ENCODE data around the gene FAM171A1. TPM values are rescaled to one million over a fixed set of nuclear protein-coding genes. Genes with fewer than 3 reads are reported as not detected.
"Not testable (repeated sequence)": the region's sequence is repeated elsewhere in the genome, so short reads cannot be mapped to it uniquely, and the experiment has no call there.

FAM171A1 gene
- polyA plus RNA-seq, 4 donors, result 9.2 to 28.4 (median 18.2) TPM

DNA sequence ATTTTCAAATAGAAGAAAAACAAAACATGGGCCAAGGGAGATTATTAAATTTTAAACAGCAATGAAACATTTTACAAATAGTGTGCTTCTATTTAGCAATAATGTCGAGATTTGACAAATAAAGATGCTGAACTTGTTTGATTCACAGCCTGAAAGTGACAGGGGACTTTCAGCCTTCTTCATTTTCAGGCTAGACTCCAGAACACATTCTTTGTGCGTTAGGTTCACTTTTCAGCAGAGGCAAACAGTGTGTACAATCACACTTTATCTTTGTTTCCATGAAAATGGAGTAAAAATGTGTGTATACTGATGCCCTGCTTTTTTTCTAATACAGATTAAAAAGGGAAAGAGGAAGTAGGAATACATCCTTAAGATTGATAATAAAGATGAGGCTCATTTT lies 35.6 kb downstream of the FAM171A1 start:
- no peak overlapping the region for H3K4me3 ChIP-seq (ENCODE audit: low read depth in 1 of 3, low read length in 3 of 3)
- H3K4me1 ChIP-seq (ENCODE audit: control insufficient read depth in 3 of 3, insufficient read depth in 2 of 3, low read depth in 1 of 3, low read length in 2 of 3), result peaks cover 2 to 27% (median 2%) of the 10 kb centered on the region in 3 donors
- 29 to 39% (median 31%) methylated on average over 2 of the region's 2 CpGs for WGBS, 3 donors
- H3K9me3 ChIP-seq (ENCODE audit: control insufficient read depth in 2 of 2, insufficient read depth in 1 of 2, low read depth in 1 of 2, low read length in 1 of 2), result no peaks in the 10 kb centered on the region
- no peaks in the 10 kb centered on the region for H3K27me3 ChIP-seq (ENCODE audit: control insufficient read depth in 3 of 3, insufficient read depth in 3 of 3, low read length in 3 of 3)
- FAIRE-seq (no peak), DNase-seq (no peak)
- H3K36me3 ChIP-seq (ENCODE audit: control insufficient read depth in 3 of 3, insufficient read depth in 2 of 3, low read depth in 1 of 3, low read length in 3 of 3), result no peaks in the 10 kb centered on the region
- peak overlapping the region in 1 of 3 donors; percentile 18 for H3K27ac ChIP-seq (ENCODE audit: low read depth in 1 of 3, low read length in 2 of 3)

DNA sequence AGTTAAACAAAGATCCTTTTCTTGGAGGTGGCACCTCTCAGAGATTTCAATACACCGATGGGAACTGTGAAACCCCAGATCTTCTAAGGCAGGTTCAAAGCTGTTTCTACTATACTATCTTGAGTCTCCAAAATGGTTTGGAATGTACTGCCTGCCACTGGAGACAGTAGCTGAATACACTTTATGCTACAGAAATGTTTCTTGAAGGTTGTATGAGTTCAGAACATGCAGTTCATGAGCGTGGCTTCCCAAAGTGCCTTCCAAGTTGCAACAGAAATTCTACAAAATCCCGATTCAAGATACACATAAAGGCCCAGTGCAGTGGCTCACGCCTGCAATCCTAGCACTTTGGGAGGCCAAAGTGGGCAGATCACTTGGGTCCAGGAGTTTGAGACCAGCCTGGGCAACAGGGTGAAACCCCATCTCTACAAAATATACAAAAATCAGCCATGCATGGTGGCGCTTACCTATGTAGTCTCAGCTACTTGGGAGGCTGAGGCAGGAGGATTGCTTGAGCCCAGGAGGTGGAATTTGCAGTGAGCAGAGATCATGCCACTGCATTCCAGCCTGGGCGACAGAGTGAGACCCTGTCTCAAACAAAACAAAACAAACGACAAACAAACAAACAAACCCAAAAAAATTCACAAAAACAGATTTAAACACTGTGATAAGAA lies 36.3 kb downstream of the FAM171A1 start:
- DNase-seq (no peak), FAIRE-seq (no peak)
- 78 to 79% (median 78%) methylated on average over 7 of the region's 7 CpGs for WGBS, 3 donors
- Histone ChIP-seq H3K27ac (ENCODE audit: low read depth in 1 of 3, low read length in 2 of 3) (peak overlapping the region in 2 of 3 donors; percentile 33 to 58), H3K36me3 (ENCODE audit: control insufficient read depth in 3 of 3, insufficient read depth in 2 of 3, low read depth in 1 of 3, low read length in 3 of 3) (no peaks in the 10 kb centered on the region), H3K27me3 (ENCODE audit: control insufficient read depth in 3 of 3, insufficient read depth in 3 of 3, low read length in 3 of 3) (no peaks in the 10 kb centered on the region), H3K9me3 (ENCODE audit: control insufficient read depth in 2 of 2, insufficient read depth in 1 of 2, low read depth in 1 of 2, low read length in 1 of 2) (no peaks in the 10 kb centered on the region), H3K4me3 (ENCODE audit: low read depth in 1 of 3, low read length in 3 of 3) (no peak overlapping the region), H3K4me1 (ENCODE audit: control insufficient read depth in 3 of 3, insufficient read depth in 2 of 3, low read depth in 1 of 3, low read length in 2 of 3) (peaks cover 2 to 27% (median 2%) of the 10 kb centered on the region in 3 donors)

DNA sequence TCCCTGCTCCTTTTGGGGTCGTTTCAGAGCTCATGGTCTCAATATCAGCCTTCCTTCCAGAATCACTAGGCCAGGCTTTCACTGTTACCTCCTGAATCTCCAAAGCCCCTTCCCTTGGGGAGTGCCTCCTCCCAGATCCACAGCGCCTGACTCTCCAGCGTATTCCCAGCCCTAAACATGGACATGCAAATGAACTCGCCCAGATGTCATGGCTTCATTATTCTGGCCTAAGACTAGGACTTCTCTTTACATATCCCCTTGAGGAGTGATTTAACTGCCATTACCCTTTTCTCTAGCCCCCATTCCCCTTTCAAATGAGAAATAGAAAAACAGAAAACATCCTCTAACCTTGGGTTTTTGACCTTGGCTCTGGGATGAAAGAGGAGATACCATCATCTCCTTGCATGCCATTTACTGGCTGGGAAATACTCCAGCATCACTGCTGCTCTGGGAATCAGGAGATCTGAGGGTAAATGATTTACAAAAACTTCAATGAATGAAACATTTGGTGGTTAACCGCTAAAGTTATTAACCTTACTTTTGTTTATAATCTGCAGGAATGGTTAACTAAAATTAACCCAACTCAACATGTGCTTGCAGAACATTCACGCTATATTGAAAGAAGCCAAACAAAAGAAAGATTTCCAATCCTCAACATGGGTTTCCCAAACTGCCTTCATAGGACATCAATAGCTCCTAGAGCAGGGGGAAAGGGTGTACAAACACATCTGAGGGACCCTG lies 37.0 kb downstream of the FAM171A1 start:
- DNase-seq (peak in 1 of 2 donors; percentile 57), FAIRE-seq (no peak)
- Histone ChIP-seq H3K27me3 (ENCODE audit: control insufficient read depth in 3 of 3, insufficient read depth in 3 of 3, low read length in 3 of 3) (no peaks in the 10 kb centered on the region), H3K9me3 (ENCODE audit: control insufficient read depth in 2 of 2, insufficient read depth in 1 of 2, low read depth in 1 of 2, low read length in 1 of 2) (no peaks in the 10 kb centered on the region), H3K4me1 (ENCODE audit: control insufficient read depth in 3 of 3, insufficient read depth in 2 of 3, low read depth in 1 of 3, low read length in 2 of 3) (peaks cover 2 to 27% (median 2%) of the 10 kb centered on the region in 3 donors), H3K36me3 (ENCODE audit: control insufficient read depth in 3 of 3, insufficient read depth in 2 of 3, low read depth in 1 of 3, low read length in 3 of 3) (no peaks in the 10 kb centered on the region), H3K4me3 (ENCODE audit: low read depth in 1 of 3, low read length in 3 of 3) (no peak overlapping the region), H3K27ac (ENCODE audit: low read depth in 1 of 3, low read length in 2 of 3) (peak overlapping the region in 2 of 3 donors; percentile 33 to 63)
- 51 to 64% (median 53%) methylated on average over 6 of the region's 6 CpGs for WGBS, 3 donors

DNA sequence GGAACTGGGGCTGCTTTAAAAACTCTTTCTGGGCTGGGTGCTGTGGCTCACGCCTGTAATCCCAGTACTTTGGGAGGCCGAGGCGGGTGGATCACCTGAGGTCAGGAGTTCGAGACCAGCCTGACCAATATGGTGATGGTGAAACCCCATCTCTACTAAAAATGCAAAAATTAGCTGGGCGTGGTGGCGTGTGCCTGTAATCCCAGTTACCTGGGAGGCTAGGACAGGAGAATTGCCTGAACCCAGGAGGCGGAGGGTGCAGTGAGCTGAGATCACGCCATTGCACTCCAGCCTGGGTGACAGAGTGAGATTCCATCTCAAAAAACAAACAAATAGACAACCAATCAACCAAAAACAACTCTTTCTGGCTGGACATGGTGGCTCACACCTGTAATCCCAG lies 37.9 kb downstream of the FAM171A1 start:
- H3K4me3 ChIP-seq (ENCODE audit: low read depth in 1 of 3, low read length in 3 of 3); H3K9me3 ChIP-seq (ENCODE audit: control insufficient read depth in 2 of 2, insufficient read depth in 1 of 2, low read depth in 1 of 2, low read length in 1 of 2); H3K36me3 ChIP-seq (ENCODE audit: control insufficient read depth in 3 of 3, insufficient read depth in 2 of 3, low read depth in 1 of 3, low read length in 3 of 3); H3K27me3 ChIP-seq (ENCODE audit: control insufficient read depth in 3 of 3, insufficient read depth in 3 of 3, low read length in 3 of 3); DNase-seq; FAIRE-seq: not testable (repeated sequence)
- H3K4me1 ChIP-seq (ENCODE audit: control insufficient read depth in 3 of 3, insufficient read depth in 2 of 3, low read depth in 1 of 3, low read length in 2 of 3), result peaks cover 2 to 27% (median 2%) of the 10 kb centered on the region in 3 donors
- 92 to 95% (median 94%) methylated on average over 8 of the region's 8 CpGs for WGBS, 3 donors
- peak overlapping the region in 1 of 3 donors; percentile 63 for H3K27ac ChIP-seq (ENCODE audit: low read depth in 1 of 3, low read length in 2 of 3)

DNA sequence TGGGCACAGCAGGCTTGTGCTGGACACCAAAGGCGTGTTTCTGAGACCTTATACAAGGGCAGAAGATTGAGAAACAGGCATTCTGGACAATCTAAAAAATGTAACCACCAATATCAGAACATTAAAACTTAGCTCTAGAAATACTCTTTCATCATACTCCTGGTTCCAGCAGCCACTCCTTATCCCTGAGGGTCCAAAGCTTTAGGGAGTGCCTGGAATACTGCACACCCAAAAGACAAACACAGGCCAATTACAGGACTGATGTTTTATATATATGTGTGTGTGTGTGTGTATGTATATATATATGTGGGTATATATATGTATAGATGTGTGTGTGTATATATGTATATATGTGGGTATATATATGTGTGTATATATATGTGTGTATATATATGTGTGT lies 39.6 kb downstream of the FAM171A1 start:
- H3K4me1 ChIP-seq (ENCODE audit: control insufficient read depth in 3 of 3, insufficient read depth in 2 of 3, low read depth in 1 of 3, low read length in 2 of 3), result peaks cover 2 to 27% (median 2%) of the 10 kb centered on the region in 3 donors
- H3K4me3 ChIP-seq (ENCODE audit: low read depth in 1 of 3, low read length in 3 of 3), result no peak overlapping the region
- FAIRE-seq (no peak), DNase-seq (peak; percentile 81 to 93)
- H3K27me3 ChIP-seq (ENCODE audit: control insufficient read depth in 3 of 3, insufficient read depth in 3 of 3, low read length in 3 of 3), result no peaks in the 10 kb centered on the region
- H3K9me3 ChIP-seq (ENCODE audit: control insufficient read depth in 2 of 2, insufficient read depth in 1 of 2, low read depth in 1 of 2, low read length in 1 of 2), result peaks cover 0 to 2% of the 10 kb centered on the region in 2 donors
- H3K27ac ChIP-seq (ENCODE audit: low read depth in 1 of 3, low read length in 2 of 3), result peak overlapping the region in 2 of 3 donors; percentile 51 to 83
- 16 to 65% (median 33%) methylated on average over 1 of the region's 1 CpG for WGBS, 3 donors
- peaks cover 0 to 9% (median 0%) of the 10 kb centered on the region in 3 donors for H3K36me3 ChIP-seq (ENCODE audit: control insufficient read depth in 3 of 3, insufficient read depth in 2 of 3, low read depth in 1 of 3, low read length in 3 of 3)

DNA sequence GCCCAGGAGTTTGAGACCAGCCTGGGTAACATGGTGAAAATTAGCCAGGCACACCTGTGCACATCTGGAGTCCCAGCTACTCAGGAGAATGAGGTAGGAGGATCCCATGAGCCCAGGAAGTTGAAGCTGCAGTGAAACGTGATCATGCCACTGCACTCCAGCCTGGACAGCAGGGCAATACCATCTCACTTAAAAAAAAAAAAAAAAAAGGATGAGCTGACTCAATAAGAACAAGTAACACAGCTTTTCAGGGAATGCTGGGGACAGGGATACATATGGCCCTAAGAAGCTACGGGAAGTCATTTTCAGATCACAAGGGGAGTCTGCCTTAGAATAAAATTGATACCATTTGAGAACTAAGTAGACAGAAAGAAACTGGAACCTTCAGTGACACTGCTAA lies 41.7 kb downstream of the FAM171A1 start:
- peaks cover 2 to 21% (median 7%) of the 10 kb centered on the region in 3 donors for H3K4me1 ChIP-seq (ENCODE audit: control insufficient read depth in 3 of 3, insufficient read depth in 2 of 3, low read depth in 1 of 3, low read length in 2 of 3)
- no peak for FAIRE-seq
- DNase-seq, result no peak
- WGBS, 3 donors, result 59 to 66% (median 65%) methylated on average over 2 of the region's 2 CpGs
- no peaks in the 10 kb centered on the region for H3K27me3 ChIP-seq (ENCODE audit: control insufficient read depth in 3 of 3, insufficient read depth in 3 of 3, low read length in 3 of 3)
- H3K9me3 ChIP-seq (ENCODE audit: control insufficient read depth in 2 of 2, insufficient read depth in 1 of 2, low read depth in 1 of 2, low read length in 1 of 2), result peaks cover 0 to 2% of the 10 kb centered on the region in 2 donors
- H3K27ac ChIP-seq (ENCODE audit: low read depth in 1 of 3, low read length in 2 of 3), result no peak overlapping the region
- peaks cover 0 to 9% (median 0%) of the 10 kb centered on the region in 3 donors for H3K36me3 ChIP-seq (ENCODE audit: control insufficient read depth in 3 of 3, insufficient read depth in 2 of 3, low read depth in 1 of 3, low read length in 3 of 3)
- H3K4me3 ChIP-seq (ENCODE audit: low read depth in 1 of 3, low read length in 3 of 3), result no peak overlapping the region

DNA sequence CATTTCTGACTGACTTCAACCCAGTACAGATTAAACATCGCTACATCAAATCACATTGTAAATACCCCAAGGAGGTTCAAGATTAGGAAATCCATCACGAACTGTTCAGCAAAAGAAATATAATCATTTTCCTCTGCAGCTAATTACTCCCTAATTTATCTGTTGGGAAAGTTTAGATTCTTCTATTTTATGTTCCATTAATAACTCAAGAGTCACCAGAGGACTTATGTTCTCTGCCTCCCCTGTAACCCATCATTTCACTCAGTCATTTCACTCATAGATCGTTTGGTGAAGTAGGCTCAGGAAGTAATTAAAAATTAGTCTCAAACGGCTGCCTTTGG lies 45.2 kb downstream of the FAM171A1 start:
- Histone ChIP-seq H3K36me3 (ENCODE audit: control insufficient read depth in 3 of 3, insufficient read depth in 2 of 3, low read depth in 1 of 3, low read length in 3 of 3) (peaks cover 0 to 9% (median 0%) of the 10 kb centered on the region in 3 donors), H3K4me1 (ENCODE audit: control insufficient read depth in 3 of 3, insufficient read depth in 2 of 3, low read depth in 1 of 3, low read length in 2 of 3) (peaks cover 2 to 13% (median 13%) of the 10 kb centered on the region in 3 donors), H3K4me3 (ENCODE audit: low read depth in 1 of 3, low read length in 3 of 3) (no peak overlapping the region), H3K27me3 (ENCODE audit: control insufficient read depth in 3 of 3, insufficient read depth in 3 of 3, low read length in 3 of 3) (no peaks in the 10 kb centered on the region), H3K27ac (ENCODE audit: low read depth in 1 of 3, low read length in 2 of 3) (peak overlapping the region in 1 of 3 donors; percentile 29), H3K9me3 (ENCODE audit: control insufficient read depth in 2 of 2, insufficient read depth in 1 of 2, low read depth in 1 of 2, low read length in 1 of 2) (peaks cover 0 to 2% of the 10 kb centered on the region in 2 donors)
- FAIRE-seq (no peak), DNase-seq (no peak)
- WGBS, 3 donors, result 44 to 80% (median 78%) methylated on average over 4 of the region's 4 CpGs

DNA sequence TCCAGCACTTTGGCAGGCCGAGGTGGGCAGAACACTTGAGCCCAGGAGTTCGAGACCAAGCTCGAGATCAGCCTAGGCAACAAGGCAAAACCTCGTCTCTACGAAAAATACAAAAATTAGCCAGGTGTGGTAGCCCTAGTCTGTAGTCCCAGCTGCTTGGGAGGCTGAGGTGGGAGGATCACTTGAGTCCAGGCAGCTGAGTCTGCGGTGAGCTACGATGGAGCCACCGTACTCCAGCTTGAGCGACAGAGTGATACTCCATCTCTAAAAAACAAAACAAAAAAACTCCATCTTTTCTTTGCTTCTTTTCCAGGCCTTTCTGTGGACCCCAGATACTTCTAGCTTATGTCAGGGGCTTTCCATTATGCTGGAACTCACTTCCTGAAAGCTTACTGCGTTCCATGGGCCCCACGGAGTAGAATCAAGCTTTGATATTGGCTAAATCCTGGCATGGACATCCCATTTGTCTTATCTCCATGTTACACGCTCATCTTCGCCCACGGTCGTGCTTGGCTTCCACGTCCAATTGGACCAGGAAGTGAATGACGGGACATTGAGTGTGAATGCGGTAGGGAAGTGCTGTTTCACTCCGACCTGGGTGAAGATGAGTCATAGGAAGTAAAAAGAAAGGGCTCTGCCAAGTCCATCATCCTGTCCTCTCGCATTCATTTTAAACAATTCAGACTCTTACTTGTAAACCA lies 45.7 kb downstream of the FAM171A1 start:
- no peak overlapping the region for H3K4me3 ChIP-seq (ENCODE audit: low read depth in 1 of 3, low read length in 3 of 3)
- peaks cover 2 to 13% (median 12%) of the 10 kb centered on the region in 3 donors for H3K4me1 ChIP-seq (ENCODE audit: control insufficient read depth in 3 of 3, insufficient read depth in 2 of 3, low read depth in 1 of 3, low read length in 2 of 3)
- H3K36me3 ChIP-seq (ENCODE audit: control insufficient read depth in 3 of 3, insufficient read depth in 2 of 3, low read depth in 1 of 3, low read length in 3 of 3), result peaks cover 0 to 9% (median 0%) of the 10 kb centered on the region in 3 donors
- WGBS, 3 donors, result 70 to 86% (median 85%) methylated on average over 20 of the region's 20 CpGs
- H3K9me3 ChIP-seq (ENCODE audit: control insufficient read depth in 2 of 2, insufficient read depth in 1 of 2, low read depth in 1 of 2, low read length in 1 of 2), result peaks cover 0 to 2% of the 10 kb centered on the region in 2 donors
- no peaks in the 10 kb centered on the region for H3K27me3 ChIP-seq (ENCODE audit: control insufficient read depth in 3 of 3, insufficient read depth in 3 of 3, low read length in 3 of 3)
- FAIRE-seq, result no peak
- no peak for DNase-seq
- H3K27ac ChIP-seq (ENCODE audit: low read depth in 1 of 3, low read length in 2 of 3), result peak overlapping the region in 1 of 3 donors; percentile 29

Data from small intestine (tissue), 7 donors.